K562 (cell line): ENCODE data around the gene TSTD1. TPM values are rescaled to one million over a fixed set of nuclear protein-coding genes. Genes with fewer than 3 reads are reported as not detected.

ENCODE experiments used
- BACH1 ChIP-seq: fragments of 200-800 bp; sonication (Bioruptor generic); IDR thresholded peaks from 2 replicates; pipeline ENCODE4 v1.6.1; 2016; ENCODE audit warnings: missing genetic modification characterization, missing compliant biosample characterization
- BCOR ChIP-seq: fragments of 450-650 bp; IDR thresholded peaks from 2 replicates; pipeline ENCODE4 v1.6.1; 2016
- BRF1 ChIP-seq: IDR thresholded peaks from 3 replicates; pipeline ENCODE4 v1.6.1; 2011; ENCODE audit warnings: borderline replicate concordance, mild to moderate bottlenecking; ENCODE audit not compliant: insufficient read length; ENCODE audit errors: extremely low read depth
- CBX3 ChIP-seq, 2 experiments: IDR thresholded peaks; 1 replicate in 1 of 2; 2 replicates in 1 of 2; pipeline ENCODE4 v1.6.1; 2012; ENCODE audit warnings: inconsistent platforms in 2 of 2, low read length in 2 of 2, borderline replicate concordance in 1 of 2, control low read depth in 1 of 2
- CHCHD3 ChIP-seq: fragments of 250-450 bp; sonication (Bioruptor Pico); IDR thresholded peaks from 2 replicates; pipeline ENCODE4 v2.1.2; 2022; ENCODE audit warnings: mild to moderate bottlenecking
- DDX20 ChIP-seq: fragments of 450-650 bp; IDR thresholded peaks from 2 replicates; pipeline ENCODE4 v1.6.1; 2016; ENCODE audit warnings: missing genetic modification characterization, low read depth, mild to moderate bottlenecking, missing compliant biosample characterization, moderate library complexity
- EP400 ChIP-seq: fragments of 450-650 bp; IDR thresholded peaks from 2 replicates; pipeline ENCODE4 v1.6.1; 2017; ENCODE audit warnings: antibody characterized with exemption, mild to moderate bottlenecking, moderate library complexity
- ETS1 ChIP-seq: conservative IDR thresholded peaks from 2 replicates; pipeline ENCODE4 v1.6.1; 2011; ENCODE audit warnings: low read depth, mild to moderate bottlenecking, low read length; ENCODE audit not compliant: control insufficient read depth
- ETV1 ChIP-seq: fragments of 450-650 bp; conservative IDR thresholded peaks from 2 replicates; pipeline ENCODE4 v1.6.1; 2016; ENCODE audit warnings: missing genetic modification characterization, control low read depth, low read depth, missing compliant biosample characterization
- FOXK2 ChIP-seq, 2 experiments: fragments of 450-650 bp; IDR thresholded peaks in 1 of 2; conservative IDR thresholded peaks in 1 of 2; 2 replicates each; pipeline ENCODE4 v1.6.1; 2016; ENCODE audit warnings: low read depth in 2 of 2, mild to moderate bottlenecking in 1 of 2
- HEY1 ChIP-seq: fragments of 250-450 bp; sonication (Bioruptor Pico); IDR thresholded peaks from 2 replicates; pipeline ENCODE4 v1.5.0; 2020; ENCODE audit warnings: mild to moderate bottlenecking, moderate library complexity, borderline replicate concordance
- MEF2D ChIP-seq: conservative IDR thresholded peaks from 2 replicates; pipeline ENCODE4 v1.6.1; 2016; ENCODE audit warnings: low read depth, missing genetic modification characterization, missing compliant biosample characterization
- POLR2A ChIP-seq: fragments of 450-650 bp; conservative IDR thresholded peaks from 2 replicates; pipeline ENCODE4 v1.6.1; 2016
- POLR2G ChIP-seq: fragments of 200-400 bp; formaldehyde crosslinking; IDR thresholded peaks from 2 replicates; pipeline ENCODE4 v1.6.1; 2017; ENCODE audit warnings: low read depth, mild to moderate bottlenecking, antibody characterized with exemption, low read length, moderate library complexity
- POLR3A ChIP-seq: IDR thresholded peaks from 2 replicates; pipeline ENCODE4 v1.6.1; 2011; ENCODE audit warnings: borderline replicate concordance, mild to moderate bottlenecking, moderate library complexity; ENCODE audit not compliant: insufficient read length, insufficient read depth; ENCODE audit errors: extremely low read depth
- PTBP1 ChIP-seq: fragments of 200-400 bp; formaldehyde crosslinking; IDR thresholded peaks from 2 replicates; pipeline ENCODE4 v1.6.1; 2017; ENCODE audit warnings: low read depth, low read length
- PURB ChIP-seq: sonication (generic); formaldehyde crosslinking; IDR thresholded peaks from 2 replicates; pipeline ENCODE4 v1.9.0; 2021; ENCODE audit warnings: low read depth, mild to moderate bottlenecking, missing genetic modification reagents
- RAD51 ChIP-seq: fragments of 450-650 bp; IDR thresholded peaks from 2 replicates; pipeline ENCODE4 v1.7.1; 2016; ENCODE audit warnings: low read depth, mild to moderate bottlenecking, borderline replicate concordance
- RB1 ChIP-seq: fragments of 450-650 bp; IDR thresholded peaks from 2 replicates; pipeline ENCODE4 v1.6.1; 2017; ENCODE audit warnings: low read depth, mild to moderate bottlenecking
- SMAD1 ChIP-seq: fragments of 150-350 bp; IDR thresholded peaks from 2 replicates; pipeline ENCODE4 v1.6.1; 2014; ENCODE audit warnings: low read length, low read depth; ENCODE audit not compliant: partially characterized antibody
- SMAD4 ChIP-seq: fragments of 250-450 bp; sonication (Bioruptor Pico); conservative IDR thresholded peaks from 2 replicates; pipeline ENCODE4 v1.8.0; 2021; ENCODE audit warnings: inconsistent platforms, mild to moderate bottlenecking, moderate library complexity
- SRF ChIP-seq, 2 experiments: fragments of 250-450, 450-650 bp in 1 of 2; sonication (Bioruptor Pico) in 1 of 2; sonication (generic) in 1 of 2; formaldehyde crosslinking; IDR thresholded peaks; 2 replicates each; pipeline versions ENCODE4 v1.5.0 to v1.5.1; 2020 to 2022; ENCODE audit warnings: mild to moderate bottlenecking in 1 of 2, missing genetic modification reagents in 1 of 2
- TEAD1 ChIP-seq, 2 experiments: fragments of 450-650 bp in 1 of 2; sonication (generic) in 1 of 2; formaldehyde crosslinking; IDR thresholded peaks; 2 replicates each; pipeline versions ENCODE4 v1.4.0 to v1.8.0; 2020 to 2022; ENCODE audit warnings: mild to moderate bottlenecking in 2 of 2, missing genetic modification reagents in 1 of 2
- ZEB2 ChIP-seq: fragments of 450-650 bp; IDR thresholded peaks from 2 replicates; pipeline ENCODE4 v1.6.1; 2016
- ZNF253 ChIP-seq: fragments of 250-450 bp; sonication (Bioruptor Pico); conservative IDR thresholded peaks from 2 replicates; pipeline ENCODE4 v1.6.1; 2021; ENCODE audit warnings: mild to moderate bottlenecking
- ZNF274 ChIP-seq: IDR thresholded peaks from 2 replicates; pipeline ENCODE4 v1.6.1; 2011; ENCODE audit warnings: low read depth, mild to moderate bottlenecking, low read length, moderate library complexity, borderline replicate concordance
- ZNF77 ChIP-seq: fragments of 250-450 bp; sonication (Bioruptor Pico); IDR thresholded peaks from 2 replicates; pipeline ENCODE4 v1.5.0; 2020
- polyA plus RNA-seq, 8 experiments: library from polyadenylated mRNA; depleted of rRNA in 4 of 8; stranded (reverse) in 5 of 8; unstranded in 3 of 8; fragments of >200 nt; fragmentation: Nextera tagmentation in 2 of 8; fragmentation: Illumina TruSeq in 1 of 8; extraction: Ambion mirVana in 2 of 8; extraction: Trizol in 1 of 8; gene quantifications; 2 replicates each; pipeline versions ENCODE4 v1.2.1 to v1.2.3, GENCODE V29; 2011 to 2014; ENCODE audit warnings: inconsistent platforms in 1 of 8, missing spikeins in 1 of 8
- total RNA-seq, 7 experiments: library from RNA; depleted of rRNA in 6 of 7; stranded (reverse); fragments of >200 nt in 6 of 7; fragmentation: Illumina TruSeq in 2 of 7; extraction: Trizol in 2 of 7; gene quantifications; 2 replicates each; pipeline versions ENCODE4 v1.2.1 to v1.2.3, GENCODE V29; 2011 to 2021; ENCODE audit warnings: low replicate concordance in 1 of 7

The TSTD1 gene
- total and polyA plus RNA-seq, 9 of the 15 experiments (the other 6 are each of a cell fraction or from before 2014, with no cell fraction given): 0.23 to 0.53 TPM; not detected in 7

- peak in 1 of 2 experiments; percentile 36; a peak in 1 of 4 replicates for TF ChIP-seq SRF (CRISPR knock-in tag; IDR thresholded peaks at IDR 0.05)
- TF ChIP-seq POLR2A: peak; percentile 93
- no peak for TF ChIP-seq ZNF253 (CRISPR knock-in tag)
- TF ChIP-seq BACH1 (tag): peak; percentile 83; the same call in 1 of the 2 replicates
- TF ChIP-seq CHCHD3: no peak
- peak; percentile 74 for TF ChIP-seq MEF2D (tag)
- peak; percentile 78 for TF ChIP-seq POLR2G
- TF ChIP-seq ETS1: 0 out of 2 replicates have a peak, but pooled peaks have one; percentile 28
- TF ChIP-seq ZNF274: no peak
- peak; percentile 75 for TF ChIP-seq ETV1
- no peak for TF ChIP-seq POLR3A
- peak in 1 of 2 experiments; percentile 87; a peak in 2 of 3 replicates for TF ChIP-seq CBX3 (IDR thresholded peaks at IDR 0.05; ENCODE audit: borderline replicate concordance in 1 of 2, low read length in 2 of 2)
- no peak for TF ChIP-seq TEAD1 (CRISPR knock-in tag; IDR thresholded peaks at IDR 0.05)
- peak in 1 of 2 experiments; percentile 57; a peak in 2 of 4 replicates for TF ChIP-seq FOXK2 (conservative IDR thresholded peaks at IDR 0.05 in 1 of 2, IDR thresholded peaks at IDR 0.05 in 1 of 2; ENCODE audit: low read depth in 2 of 2)
- no peak for TF ChIP-seq RAD51
- no peak for TF ChIP-seq ZEB2
- TF ChIP-seq PTBP1: no peak
- TF ChIP-seq DDX20: peak; percentile 50; the same call in 1 of the 2 replicates
- no peak for TF ChIP-seq PURB (CRISPR knock-in tag)
- TF ChIP-seq BRF1: no peak
- 0 out of 2 replicates have a peak, but pooled peaks have one; percentile 9 for TF ChIP-seq SMAD4 (CRISPR knock-in tag)
- no peak for TF ChIP-seq BCOR
- TF ChIP-seq SMAD1: peak; percentile 40
- TF ChIP-seq HEY1: 0 out of 2 replicates have a peak, but pooled peaks have one; percentile 68
- no peak for TF ChIP-seq ZNF77
- TF ChIP-seq RB1: peak; percentile 35; the same call in 1 of the 2 replicates
- TF ChIP-seq EP400: peak; percentile 82
These were observed 7.2 kb upstream of the TSTD1 start, which contains the start of gene USF1 (continued) for GRCh38 chr1:161045736-161046604.
